ENCODE measurements around the gene DGCR2.

DGCR2 gene

DNA sequence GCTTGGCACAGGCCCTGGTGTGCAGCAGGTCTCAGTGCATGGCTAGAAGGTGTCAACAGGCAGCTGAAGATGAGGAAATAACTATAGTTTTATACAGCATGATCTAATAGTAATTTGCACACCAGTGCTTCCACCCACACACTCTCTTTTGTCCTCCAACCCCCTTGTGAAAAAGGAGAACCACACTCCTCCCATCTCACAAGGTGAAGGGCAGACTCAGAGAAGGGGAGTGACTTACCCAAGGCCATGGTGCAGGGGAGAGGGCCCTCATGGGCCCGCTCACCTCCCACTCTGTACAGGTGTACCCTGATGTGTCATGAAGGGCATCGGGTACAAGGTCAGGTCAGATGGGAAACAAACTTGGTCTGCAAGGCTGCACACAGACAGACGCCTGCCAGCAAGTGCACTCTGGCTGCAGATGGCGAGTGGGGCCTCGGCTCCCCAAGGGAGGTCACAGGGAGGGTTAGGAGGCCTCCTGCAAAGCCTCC is 53.4 kb downstream of the DGCR2 start:
- TF ChIP-seq, protein P1, sequence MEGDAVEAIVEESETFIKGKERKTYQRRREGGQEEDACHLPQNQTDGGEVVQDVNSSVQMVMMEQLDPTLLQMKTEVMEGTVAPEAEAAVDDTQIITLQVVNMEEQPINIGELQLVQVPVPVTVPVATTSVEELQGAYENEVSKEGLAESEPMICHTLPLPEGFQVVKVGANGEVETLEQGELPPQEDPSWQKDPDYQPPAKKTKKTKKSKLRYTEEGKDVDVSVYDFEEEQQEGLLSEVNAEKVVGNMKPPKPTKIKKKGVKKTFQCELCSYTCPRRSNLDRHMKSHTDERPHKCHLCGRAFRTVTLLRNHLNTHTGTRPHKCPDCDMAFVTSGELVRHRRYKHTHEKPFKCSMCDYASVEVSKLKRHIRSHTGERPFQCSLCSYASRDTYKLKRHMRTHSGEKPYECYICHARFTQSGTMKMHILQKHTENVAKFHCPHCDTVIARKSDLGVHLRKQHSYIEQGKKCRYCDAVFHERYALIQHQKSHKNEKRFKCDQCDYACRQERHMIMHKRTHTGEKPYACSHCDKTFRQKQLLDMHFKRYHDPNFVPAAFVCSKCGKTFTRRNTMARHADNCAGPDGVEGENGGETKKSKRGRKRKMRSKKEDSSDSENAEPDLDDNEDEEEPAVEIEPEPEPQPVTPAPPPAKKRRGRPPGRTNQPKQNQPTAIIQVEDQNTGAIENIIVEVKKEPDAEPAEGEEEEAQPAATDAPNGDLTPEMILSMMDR (IDR thresholded peaks at IDR 0.05; ENCODE audit: low read length, missing control alignments): no peak

DNA sequence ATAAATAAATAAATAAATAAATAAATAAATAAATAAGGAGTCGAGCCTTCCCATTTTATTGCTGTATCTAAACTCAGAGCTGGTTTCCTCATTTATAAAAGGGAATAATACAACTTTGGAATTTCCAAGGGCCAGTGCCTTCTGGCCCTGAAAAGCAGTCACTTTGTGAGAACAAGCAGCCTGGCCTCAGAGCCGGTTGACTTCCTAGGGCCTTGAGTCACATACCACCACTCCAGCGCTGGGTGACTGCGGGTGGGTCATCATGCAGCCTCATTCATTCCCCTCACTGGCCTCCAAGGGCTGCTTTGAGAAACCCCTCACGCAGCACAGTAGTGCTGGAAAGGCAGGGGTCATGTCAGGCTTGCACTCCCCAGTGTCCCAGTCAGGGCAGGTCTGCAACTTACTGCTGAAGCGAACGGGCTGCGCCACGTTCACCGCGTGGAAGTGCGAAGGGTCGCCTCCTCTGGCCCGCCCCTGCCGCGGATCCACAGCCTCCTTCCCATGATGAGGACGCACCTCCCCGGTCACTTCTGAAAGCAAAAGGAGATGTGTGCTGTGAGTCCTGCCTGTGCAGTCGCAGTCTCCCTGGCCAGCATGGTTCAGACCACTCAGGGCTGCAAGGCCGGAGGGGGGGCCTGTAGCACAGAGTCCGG is 54.4 kb downstream of the DGCR2 start:
- TF ChIP-seq, protein P1 (IDR thresholded peaks at IDR 0.05; ENCODE audit: low read length, missing control alignments): no peak
- DNase-seq (ENCODE audit: low read depth): no peak
- H3K4me3 ChIP-seq (replicated peaks; ENCODE audit: low read depth, low read length): no peak overlapping the region

More for the DNA sequence above, 53.4 kb downstream of the DGCR2 start:
- H3K4me3 ChIP-seq (replicated peaks; ENCODE audit: low read depth, low read length): no peak overlapping the region
- no peak for DNase-seq (ENCODE audit: low read depth)

DNA sequence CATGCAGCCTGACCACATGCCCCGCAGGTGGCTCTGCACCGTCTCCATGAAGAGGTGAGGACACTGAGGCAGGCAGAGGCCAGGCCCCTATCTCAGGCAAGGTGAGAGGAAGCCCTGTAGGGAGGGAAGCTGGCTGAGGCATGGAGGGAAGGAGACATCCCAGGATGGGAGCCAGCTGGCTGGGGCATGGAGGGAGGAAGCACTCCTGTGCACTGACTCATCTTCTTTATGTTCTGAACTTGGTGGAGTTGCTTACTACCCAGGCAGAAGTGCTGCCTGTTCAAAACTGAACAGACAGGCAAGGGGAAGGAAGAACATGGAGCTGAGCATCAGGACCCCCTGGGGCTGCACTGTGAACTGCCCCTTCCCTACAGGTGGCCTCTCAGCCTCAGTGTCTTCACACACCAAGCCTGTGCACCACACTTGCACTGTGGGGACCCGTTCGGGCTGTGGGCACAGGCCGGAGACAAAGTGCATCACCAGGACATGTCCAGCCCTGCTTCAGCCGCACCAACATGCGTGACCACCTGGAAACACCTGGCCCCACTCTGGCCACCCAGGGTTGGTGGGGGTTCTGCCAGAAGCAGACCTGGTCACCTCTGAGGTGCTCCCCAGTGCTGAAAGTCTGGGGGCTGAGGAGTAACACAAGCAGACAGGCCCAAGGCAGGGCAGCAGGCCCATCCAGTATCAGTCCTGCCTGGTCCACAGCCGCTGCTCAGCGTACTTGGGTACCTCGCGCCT is 55.5 kb downstream of the DGCR2 start:
- TF ChIP-seq, protein P1 (IDR thresholded peaks at IDR 0.05; ENCODE audit: low read length, missing control alignments): no peak
- DNase-seq (ENCODE audit: low read depth): peak; percentile 66
- no peak overlapping the region for H3K4me3 ChIP-seq (replicated peaks; ENCODE audit: low read depth, low read length)

DNA sequence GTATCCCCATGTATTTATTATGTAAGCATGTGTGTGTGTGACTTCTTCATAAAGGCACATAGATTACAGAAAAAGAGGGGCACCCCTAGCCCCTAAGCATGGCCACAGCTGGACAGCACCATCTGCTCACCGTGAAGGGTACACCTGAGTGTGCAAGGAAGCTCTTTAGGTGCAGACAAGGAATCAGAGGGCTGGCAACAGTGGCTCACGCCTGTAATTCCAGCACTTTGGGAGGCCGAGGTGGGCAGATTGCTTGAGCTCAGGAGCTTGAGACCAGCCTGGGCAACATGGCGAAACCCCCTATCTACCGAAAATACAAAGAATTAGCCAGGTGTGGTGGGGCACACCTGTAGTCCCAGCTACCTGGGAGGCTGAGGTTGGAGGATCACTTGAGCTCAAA is 56.3 kb downstream of the DGCR2 start:
- DNase-seq (ENCODE audit: low read depth): no peak
- TF ChIP-seq, protein P1 (IDR thresholded peaks at IDR 0.05; ENCODE audit: low read length, missing control alignments): no peak
- no peak overlapping the region for H3K4me3 ChIP-seq (replicated peaks; ENCODE audit: low read depth, low read length)

DNA sequence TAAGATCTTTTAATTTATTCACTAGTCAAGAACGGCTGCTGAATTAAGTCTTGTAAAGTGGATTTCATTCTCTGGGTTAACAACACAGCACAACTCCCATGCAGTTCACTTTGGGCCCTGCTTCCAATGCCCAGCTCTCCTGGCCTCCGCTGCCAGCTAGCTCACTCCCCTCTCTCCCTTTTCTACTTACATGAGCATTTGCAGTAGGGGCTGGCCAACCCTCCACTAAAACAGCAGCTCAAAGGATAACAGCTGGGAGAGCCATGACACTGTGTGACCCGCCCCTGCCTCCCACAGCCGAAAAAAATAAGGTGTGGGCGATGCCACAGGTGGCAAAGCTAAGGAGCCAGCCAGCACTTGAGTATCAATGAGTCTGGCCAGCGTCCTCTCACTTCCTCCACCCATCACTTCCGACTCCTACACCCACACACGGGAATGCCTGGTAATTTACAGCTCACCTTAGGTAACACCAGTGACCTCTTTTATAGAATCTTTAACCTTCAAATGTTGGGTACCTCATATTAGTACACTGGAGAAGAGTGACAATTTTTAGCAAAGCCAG is 56.8 kb downstream of the DGCR2 start:
- TF ChIP-seq, protein P1 (IDR thresholded peaks at IDR 0.05; ENCODE audit: low read length, missing control alignments): no peak
- DNase-seq (ENCODE audit: low read depth): no peak
- H3K4me3 ChIP-seq (replicated peaks; ENCODE audit: low read depth, low read length): no peak overlapping the region

DNA sequence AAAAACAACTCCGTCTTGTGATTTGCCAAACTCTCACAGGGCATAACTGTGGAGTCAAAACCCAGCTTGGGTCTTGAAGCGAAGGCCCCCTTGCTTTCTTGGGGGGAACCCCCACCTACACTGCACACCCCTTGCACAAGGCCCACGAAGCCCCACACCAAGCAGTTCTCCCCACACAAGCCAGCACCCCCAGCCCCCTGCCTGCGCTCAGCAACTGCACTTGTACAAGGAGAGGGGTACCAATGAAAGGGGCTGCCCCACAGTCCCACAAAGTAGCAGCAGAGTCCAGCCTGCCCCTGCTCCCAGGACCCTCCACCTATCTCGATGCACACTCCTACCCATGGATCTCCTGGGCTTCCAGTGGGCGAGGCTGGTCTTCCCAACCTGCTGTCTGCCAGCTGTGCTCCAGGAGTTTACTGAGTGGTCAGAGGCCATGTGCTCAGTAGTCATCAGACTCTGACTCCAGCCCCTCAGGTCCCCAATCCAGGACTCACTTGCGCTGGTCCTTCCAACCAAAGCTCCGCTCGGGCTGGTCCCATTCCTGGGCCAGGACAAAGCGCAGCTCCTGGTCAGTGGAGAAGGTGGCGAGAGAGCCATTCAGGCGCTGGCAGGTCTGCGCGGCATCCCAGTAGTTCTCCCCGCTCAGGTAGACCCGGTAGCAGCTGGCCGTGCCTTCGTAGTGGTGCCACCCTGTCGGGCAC is 57.7 kb downstream of the DGCR2 start:
- no peak for DNase-seq (ENCODE audit: low read depth)
- TF ChIP-seq, protein P1 (IDR thresholded peaks at IDR 0.05; ENCODE audit: low read length, missing control alignments): no peak
- no peak overlapping the region for H3K4me3 ChIP-seq (replicated peaks; ENCODE audit: low read depth, low read length)
